HEK293 (cell line): ENCODE results near the gene MGAM2.

Experiments
- CTCF ChIA-PET: fragments of 350-600 bp; formaldehyde crosslinking; extraction: SDS; loops from one replicate; lab custom pipeline; 2021; ENCODE audit warnings: antibody characterized with exemption; lab: Yijun Ruan, JAX
- POLR2A ChIA-PET: fragments of 300-600 bp; formaldehyde crosslinking; extraction: SDS; loops from one replicate; lab custom pipeline; 2020; ENCODE audit warnings: antibody characterized with exemption, inconsistent platforms; lab: Yijun Ruan, JAX
- H3K27ac ChIP-seq: fragments of 200-500 bp; sonication (Bioruptor generic); 2 replicates; pipeline ENCODE4 v1.5.1; 2014; ENCODE audit warnings: low read depth, low read length, control low read depth, inconsistent platforms; ENCODE audit errors: extremely low read depth
- H3K36me3 ChIP-seq, 2 experiments: fragments of 200-500 bp in 1 of 2; sonication (Bioruptor generic) in 1 of 2; 1 replicate in 1 of 2; 2 replicates in 1 of 2; pipeline ENCODE4 v1.5.1; 2014 to 2017; ENCODE audit warnings: inconsistent platforms in 2 of 2, low read length in 2 of 2; ENCODE audit not compliant: control insufficient read depth in 2 of 2, insufficient read depth in 1 of 2
- H3K4me1 ChIP-seq: fragments of 200-500 bp; sonication (Bioruptor generic); 2 replicates; pipeline ENCODE4 v1.5.1; 2014; ENCODE audit warnings: mild to moderate bottlenecking, low read length, inconsistent platforms; ENCODE audit not compliant: control insufficient read depth, insufficient read depth
- H3K4me3 ChIP-seq: 2 replicates; pipeline ENCODE4 v1.5.1; 2011; ENCODE audit warnings: low read depth, mild to moderate bottlenecking, control low read depth, low read length, moderate library complexity
- H3K9me3 ChIP-seq: fragments of 200-500 bp; sonication (Bioruptor generic); 2 replicates; pipeline ENCODE4 v1.5.1; 2014; ENCODE audit warnings: low read depth, low read length, inconsistent platforms; ENCODE audit not compliant: control insufficient read depth, insufficient read depth
- GLIS1 ChIP-seq: fragments of 450-650 bp; formaldehyde crosslinking; IDR thresholded peaks from 2 replicates; pipeline ENCODE4 v1.5.1; 2016; ENCODE audit warnings: missing biosample characterization, missing genetic modification characterization
- KLF1 ChIP-seq: fragments of 450-650 bp; formaldehyde crosslinking; IDR thresholded peaks from 2 replicates; pipeline ENCODE4 v1.5.1; 2016; ENCODE audit warnings: missing biosample characterization, missing genetic modification characterization
- PRDM1 ChIP-seq: fragments of 450-650 bp; formaldehyde crosslinking; IDR thresholded peaks from 2 replicates; pipeline ENCODE4; 2016; ENCODE audit warnings: missing biosample characterization, missing genetic modification characterization
- SETDB1 ChIP-seq: IDR thresholded peaks from one replicate; pipeline ENCODE4 v1.6.1; 2017; ENCODE audit warnings: mild to moderate bottlenecking, low read length, moderate library complexity, mixed read lengths; ENCODE audit not compliant: insufficient read length
- YY2 ChIP-seq: fragments of 450-650 bp; formaldehyde crosslinking; IDR thresholded peaks from 2 replicates; pipeline ENCODE4 v1.5.1; 2016; ENCODE audit warnings: missing biosample characterization, missing genetic modification characterization
- ZBTB1 ChIP-seq: fragments of 450-650 bp; formaldehyde crosslinking; IDR thresholded peaks from 2 replicates; pipeline ENCODE4 v1.5.1; 2016; ENCODE audit warnings: missing biosample characterization, missing genetic modification characterization
- ZBTB48 ChIP-seq: fragments of 450-650 bp; formaldehyde crosslinking; IDR thresholded peaks from 2 replicates; pipeline ENCODE4 v1.5.1; 2016; ENCODE audit warnings: missing biosample characterization, missing genetic modification characterization
- ZFHX2 ChIP-seq: fragments of 450-650 bp; formaldehyde crosslinking; conservative IDR thresholded peaks from 2 replicates; pipeline ENCODE4 v1.5.1; 2016; ENCODE audit warnings: missing biosample characterization, missing genetic modification characterization
- ZNF138 ChIP-seq: fragments of 450-650 bp; formaldehyde crosslinking; IDR thresholded peaks from 2 replicates; pipeline ENCODE4 v1.5.1; 2016; ENCODE audit warnings: missing biosample characterization, missing genetic modification characterization, borderline replicate concordance
- ZNF211 ChIP-seq: fragments of 450-650 bp; formaldehyde crosslinking; IDR thresholded peaks from 2 replicates; pipeline ENCODE4 v1.5.1; 2016; ENCODE audit warnings: low read depth, missing biosample characterization, missing genetic modification characterization
- ZNF214 ChIP-seq: fragments of 450-650 bp; formaldehyde crosslinking; IDR thresholded peaks from 2 replicates; pipeline ENCODE4 v1.5.1; 2017; ENCODE audit warnings: missing biosample characterization, mild to moderate bottlenecking, missing genetic modification characterization, borderline replicate concordance
- ZNF274 ChIP-seq, 2 experiments: fragments of 200-500 bp in 1 of 2; fragments of 450-650 bp in 1 of 2; sonication (Bioruptor generic) in 1 of 2; formaldehyde crosslinking in 1 of 2; IDR thresholded peaks; 2 replicates each; pipeline versions ENCODE4 v1.5.1 to v1.6.1; 2014 to 2016; ENCODE audit warnings: borderline replicate concordance in 1 of 2, inconsistent platforms in 1 of 2, low read length in 1 of 2, missing biosample characterization in 1 of 2, missing genetic modification characterization in 1 of 2
- ZNF292 ChIP-seq: fragments of 450-650 bp; formaldehyde crosslinking; IDR thresholded peaks from 2 replicates; pipeline ENCODE4 v1.5.1; 2016; ENCODE audit warnings: low read depth, missing biosample characterization, missing genetic modification characterization, borderline replicate concordance
- ZNF335 ChIP-seq: fragments of 450-650 bp; formaldehyde crosslinking; conservative IDR thresholded peaks from 2 replicates; pipeline ENCODE4 v1.5.1; 2016; ENCODE audit warnings: missing biosample characterization, missing genetic modification characterization
- ZNF366 ChIP-seq: fragments of 450-650 bp; formaldehyde crosslinking; conservative IDR thresholded peaks from 2 replicates; pipeline ENCODE4 v1.5.1; 2016; ENCODE audit warnings: missing biosample characterization, missing genetic modification characterization
- ZNF596 ChIP-seq: fragments of 450-650 bp; IDR thresholded peaks from 2 replicates; pipeline ENCODE4 v1.5.0; 2018; ENCODE audit warnings: missing biosample characterization, mild to moderate bottlenecking, missing genetic modification characterization, moderate library complexity
- ZNF623 ChIP-seq: fragments of 450-650 bp; formaldehyde crosslinking; IDR thresholded peaks from 2 replicates; pipeline ENCODE4 v1.5.1; 2016; ENCODE audit warnings: missing biosample characterization, missing genetic modification characterization
- ZNF791 ChIP-seq: fragments of 450-650 bp; formaldehyde crosslinking; IDR thresholded peaks from 2 replicates; pipeline ENCODE4 v1.5.1; 2016; ENCODE audit warnings: missing biosample characterization, missing genetic modification characterization
- TF ChIP-seq, protein P1 (sequence below): fragments of 450-650 bp; formaldehyde crosslinking; IDR thresholded peaks from 2 replicates; pipeline ENCODE4 v1.5.1; 2016; ENCODE audit warnings: missing biosample characterization, missing genetic modification characterization
- TF ChIP-seq, protein P2 (sequence below): fragments of 450-650 bp; formaldehyde crosslinking; IDR thresholded peaks from 2 replicates; pipeline ENCODE4 v1.5.1; 2016; ENCODE audit warnings: missing biosample characterization, missing genetic modification characterization
- TF ChIP-seq, protein P3 (sequence below): fragments of 450-650 bp; formaldehyde crosslinking; IDR thresholded peaks from 2 replicates; pipeline ENCODE4 v1.5.1; 2016; ENCODE audit warnings: missing biosample characterization, missing genetic modification characterization
- TF ChIP-seq, protein P4 (sequence below): fragments of 450-650 bp; formaldehyde crosslinking; IDR thresholded peaks from 2 replicates; pipeline ENCODE4 v1.5.1; 2017; ENCODE audit warnings: missing biosample characterization, missing genetic modification characterization
- TF ChIP-seq, protein P5 (sequence below): fragments of 450-650 bp; formaldehyde crosslinking; IDR thresholded peaks from 2 replicates; pipeline ENCODE4 v1.5.1; 2016; ENCODE audit warnings: missing biosample characterization, missing genetic modification characterization
- TF ChIP-seq, protein P6 (sequence below): fragments of 450-650 bp; formaldehyde crosslinking; IDR thresholded peaks from 2 replicates; pipeline ENCODE4 v1.5.1; 2016; ENCODE audit warnings: missing biosample characterization, missing genetic modification characterization

Gene MGAM2

DNA sequence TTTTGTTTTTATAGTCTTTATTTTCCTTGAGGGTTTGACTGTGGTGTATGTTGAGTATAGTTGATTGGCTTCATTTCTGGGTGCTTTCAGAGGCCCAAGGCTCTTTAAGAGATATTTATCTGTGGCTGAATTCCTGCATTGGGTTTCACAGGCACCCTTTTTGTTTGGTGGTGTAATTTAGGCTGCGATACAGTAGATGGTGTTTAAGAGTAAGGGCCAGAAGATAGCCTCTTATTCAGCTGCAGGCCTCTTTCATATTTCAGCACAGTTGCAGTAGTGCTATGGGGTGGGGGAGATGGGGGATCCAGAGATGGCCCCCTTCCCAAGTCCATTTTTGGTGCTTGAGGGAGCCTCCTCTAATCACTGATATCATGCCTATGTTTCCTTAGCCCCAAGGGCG, 69.7 kb downstream of the MGAM2 start:
- no peaks in the 10 kb centered on the region for H3K9me3 ChIP-seq
- ChIA-PET POLR2A (no interaction called here), CTCF (interaction anchor here (1.8 kb wide), 1 partner anchor 207 kb away, joined by 5 read pairs; no protein-coding TSS in a partner anchor)
- no peak overlapping the region for H3K27ac ChIP-seq
- TF ChIP-seq ZNF274 (IDR thresholded peaks at IDR 0.05; ENCODE audit: low read length) (no peak), ZNF274 (tag by site-specific recombination; IDR thresholded peaks at IDR 0.05; ENCODE audit: borderline replicate concordance) (no peak), YY2 (tag by site-specific recombination) (no peak), ZNF791 (tag by site-specific recombination) (no peak), KLF1 (no peak), ZNF596 (tag by site-specific recombination) (no peak), ZNF138 (no peak), ZFHX2 (tag by site-specific recombination) (no peak), ZBTB1 (no peak)
- TF ChIP-seq, protein P1, sequence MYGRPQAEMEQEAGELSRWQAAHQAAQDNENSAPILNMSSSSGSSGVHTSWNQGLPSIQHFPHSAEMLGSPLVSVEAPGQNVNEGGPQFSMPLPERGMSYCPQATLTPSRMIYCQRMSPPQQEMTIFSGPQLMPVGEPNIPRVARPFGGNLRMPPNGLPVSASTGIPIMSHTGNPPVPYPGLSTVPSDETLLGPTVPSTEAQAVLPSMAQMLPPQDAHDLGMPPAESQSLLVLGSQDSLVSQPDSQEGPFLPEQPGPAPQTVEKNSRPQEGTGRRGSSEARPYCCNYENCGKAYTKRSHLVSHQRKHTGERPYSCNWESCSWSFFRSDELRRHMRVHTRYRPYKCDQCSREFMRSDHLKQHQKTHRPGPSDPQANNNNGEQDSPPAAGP (tag by site-specific recombination) = no peak
- TF ChIP-seq, protein P2, sequence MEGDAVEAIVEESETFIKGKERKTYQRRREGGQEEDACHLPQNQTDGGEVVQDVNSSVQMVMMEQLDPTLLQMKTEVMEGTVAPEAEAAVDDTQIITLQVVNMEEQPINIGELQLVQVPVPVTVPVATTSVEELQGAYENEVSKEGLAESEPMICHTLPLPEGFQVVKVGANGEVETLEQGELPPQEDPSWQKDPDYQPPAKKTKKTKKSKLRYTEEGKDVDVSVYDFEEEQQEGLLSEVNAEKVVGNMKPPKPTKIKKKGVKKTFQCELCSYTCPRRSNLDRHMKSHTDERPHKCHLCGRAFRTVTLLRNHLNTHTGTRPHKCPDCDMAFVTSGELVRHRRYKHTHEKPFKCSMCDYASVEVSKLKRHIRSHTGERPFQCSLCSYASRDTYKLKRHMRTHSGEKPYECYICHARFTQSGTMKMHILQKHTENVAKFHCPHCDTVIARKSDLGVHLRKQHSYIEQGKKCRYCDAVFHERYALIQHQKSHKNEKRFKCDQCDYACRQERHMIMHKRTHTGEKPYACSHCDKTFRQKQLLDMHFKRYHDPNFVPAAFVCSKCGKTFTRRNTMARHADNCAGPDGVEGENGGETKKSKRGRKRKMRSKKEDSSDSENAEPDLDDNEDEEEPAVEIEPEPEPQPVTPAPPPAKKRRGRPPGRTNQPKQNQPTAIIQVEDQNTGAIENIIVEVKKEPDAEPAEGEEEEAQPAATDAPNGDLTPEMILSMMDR = no peak
- TF ChIP-seq, protein P3, sequence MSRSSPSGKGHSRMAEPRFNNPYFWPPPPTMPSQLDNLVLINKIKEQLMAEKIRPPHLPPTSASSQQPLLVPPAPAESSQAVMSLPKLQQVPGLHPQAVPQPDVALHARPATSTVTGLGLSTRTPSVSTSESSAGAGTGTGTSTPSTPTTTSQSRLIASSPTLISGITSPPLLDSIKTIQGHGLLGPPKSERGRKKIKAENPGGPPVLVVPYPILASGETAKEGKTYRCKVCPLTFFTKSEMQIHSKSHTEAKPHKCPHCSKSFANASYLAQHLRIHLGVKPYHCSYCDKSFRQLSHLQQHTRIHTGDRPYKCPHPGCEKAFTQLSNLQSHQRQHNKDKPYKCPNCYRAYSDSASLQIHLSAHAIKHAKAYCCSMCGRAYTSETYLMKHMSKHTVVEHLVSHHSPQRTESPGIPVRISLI (tag by site-specific recombination) = no peak
- TF ChIP-seq, protein P4, sequence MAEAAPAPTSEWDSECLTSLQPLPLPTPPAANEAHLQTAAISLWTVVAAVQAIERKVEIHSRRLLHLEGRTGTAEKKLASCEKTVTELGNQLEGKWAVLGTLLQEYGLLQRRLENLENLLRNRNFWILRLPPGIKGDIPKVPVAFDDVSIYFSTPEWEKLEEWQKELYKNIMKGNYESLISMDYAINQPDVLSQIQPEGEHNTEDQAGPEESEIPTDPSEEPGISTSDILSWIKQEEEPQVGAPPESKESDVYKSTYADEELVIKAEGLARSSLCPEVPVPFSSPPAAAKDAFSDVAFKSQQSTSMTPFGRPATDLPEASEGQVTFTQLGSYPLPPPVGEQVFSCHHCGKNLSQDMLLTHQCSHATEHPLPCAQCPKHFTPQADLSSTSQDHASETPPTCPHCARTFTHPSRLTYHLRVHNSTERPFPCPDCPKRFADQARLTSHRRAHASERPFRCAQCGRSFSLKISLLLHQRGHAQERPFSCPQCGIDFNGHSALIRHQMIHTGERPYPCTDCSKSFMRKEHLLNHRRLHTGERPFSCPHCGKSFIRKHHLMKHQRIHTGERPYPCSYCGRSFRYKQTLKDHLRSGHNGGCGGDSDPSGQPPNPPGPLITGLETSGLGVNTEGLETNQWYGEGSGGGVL = no peak
- H3K36me3 ChIP-seq = no peaks in the 10 kb centered on the region
- H3K4me3 ChIP-seq = no peak overlapping the region
- H3K4me1 ChIP-seq = no peaks in the 10 kb centered on the region

DNA sequence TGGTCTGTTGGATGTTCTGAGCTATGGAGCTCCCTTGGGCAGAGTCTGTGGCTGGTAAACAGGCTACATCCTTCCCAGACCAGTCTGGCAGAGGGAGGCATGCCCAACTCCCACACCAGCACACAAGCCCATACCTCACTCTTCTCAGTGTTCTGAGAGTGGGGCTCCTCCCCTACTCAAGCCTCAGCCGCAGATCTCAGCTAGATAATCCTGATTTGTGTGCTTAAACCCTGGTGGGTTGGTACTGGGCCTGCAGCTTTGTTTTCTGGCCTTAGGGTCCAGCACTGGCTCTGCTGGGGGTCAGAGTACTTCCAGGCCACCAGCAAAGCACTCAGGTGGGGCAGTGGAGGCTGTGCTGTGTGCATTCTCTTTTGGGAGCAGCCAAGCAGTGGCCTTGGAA, 70.4 kb downstream of the MGAM2 start:
- TF ChIP-seq ZNF623 (tag by site-specific recombination) = no peak
- peak; percentile 40; the same call in 1 of the 2 replicates for TF ChIP-seq GLIS1
- ChIA-PET CTCF (interaction anchor here (1.8 kb wide), 1 partner anchor 207 kb away, joined by 5 read pairs; no protein-coding TSS in a partner anchor), POLR2A (no interaction called here)
- no peaks in the 10 kb centered on the region for H3K9me3 ChIP-seq
- no peak overlapping the region for H3K4me3 ChIP-seq
- H3K4me1 ChIP-seq = no peaks in the 10 kb centered on the region
- no peak overlapping the region for H3K27ac ChIP-seq
- no peaks in the 10 kb centered on the region for H3K36me3 ChIP-seq

DNA sequence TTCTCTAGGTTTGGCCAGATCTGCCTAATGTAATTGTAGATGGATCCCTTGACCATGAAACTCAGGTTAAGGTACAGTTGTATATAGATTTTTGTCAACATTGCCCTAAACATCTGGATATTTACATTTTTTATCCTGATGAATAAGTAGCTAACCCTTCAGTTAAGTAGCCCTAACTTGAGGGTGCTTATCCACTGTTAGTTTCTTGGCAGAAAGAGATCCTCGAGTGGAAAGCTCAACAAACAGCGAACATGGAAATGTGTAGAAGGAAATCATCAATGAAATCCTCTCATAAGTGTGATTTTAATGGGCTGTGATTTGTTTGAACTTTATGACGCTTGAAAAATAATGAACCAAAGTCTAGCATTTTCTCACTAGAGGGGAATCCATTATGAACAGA, 73.6 kb downstream of the MGAM2 start:
- no peak overlapping the region for H3K4me3 ChIP-seq
- ChIA-PET CTCF (interaction anchor here (0.6 to 3.8 kb wide), 2 partner anchors 207 to 210 kb away, joined by 3 to 37 read pairs; partner anchors contain the start of gene TAS2R38), POLR2A (interaction anchor here (0.7 kb wide), 1 partner anchor 9 kb away, joined by 3 read pairs; no protein-coding TSS in a partner anchor)
- H3K9me3 ChIP-seq = no peaks in the 10 kb centered on the region
- no peak overlapping the region for H3K27ac ChIP-seq
- no peaks in the 10 kb centered on the region for H3K4me1 ChIP-seq
- H3K36me3 ChIP-seq = no peaks in the 10 kb centered on the region
- TF ChIP-seq ZNF292 (tag by site-specific recombination) (no peak), ZBTB48 (tag by site-specific recombination) (no peak), PRDM1 (no peak), ZNF211 (tag by site-specific recombination) (no peak), ZNF366 (no peak), SETDB1 (no peak), ZNF214 (tag by site-specific recombination) (no peak), ZNF335 (no peak)
- TF ChIP-seq, protein P5, sequence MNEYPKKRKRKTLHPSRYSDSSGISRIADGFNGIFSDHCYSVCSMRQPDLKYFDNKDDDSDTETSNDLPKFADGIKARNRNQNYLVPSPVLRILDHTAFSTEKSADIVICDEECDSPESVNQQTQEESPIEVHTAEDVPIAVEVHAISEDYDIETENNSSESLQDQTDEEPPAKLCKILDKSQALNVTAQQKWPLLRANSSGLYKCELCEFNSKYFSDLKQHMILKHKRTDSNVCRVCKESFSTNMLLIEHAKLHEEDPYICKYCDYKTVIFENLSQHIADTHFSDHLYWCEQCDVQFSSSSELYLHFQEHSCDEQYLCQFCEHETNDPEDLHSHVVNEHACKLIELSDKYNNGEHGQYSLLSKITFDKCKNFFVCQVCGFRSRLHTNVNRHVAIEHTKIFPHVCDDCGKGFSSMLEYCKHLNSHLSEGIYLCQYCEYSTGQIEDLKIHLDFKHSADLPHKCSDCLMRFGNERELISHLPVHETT (tag by site-specific recombination) = no peak
- TF ChIP-seq, protein P6, sequence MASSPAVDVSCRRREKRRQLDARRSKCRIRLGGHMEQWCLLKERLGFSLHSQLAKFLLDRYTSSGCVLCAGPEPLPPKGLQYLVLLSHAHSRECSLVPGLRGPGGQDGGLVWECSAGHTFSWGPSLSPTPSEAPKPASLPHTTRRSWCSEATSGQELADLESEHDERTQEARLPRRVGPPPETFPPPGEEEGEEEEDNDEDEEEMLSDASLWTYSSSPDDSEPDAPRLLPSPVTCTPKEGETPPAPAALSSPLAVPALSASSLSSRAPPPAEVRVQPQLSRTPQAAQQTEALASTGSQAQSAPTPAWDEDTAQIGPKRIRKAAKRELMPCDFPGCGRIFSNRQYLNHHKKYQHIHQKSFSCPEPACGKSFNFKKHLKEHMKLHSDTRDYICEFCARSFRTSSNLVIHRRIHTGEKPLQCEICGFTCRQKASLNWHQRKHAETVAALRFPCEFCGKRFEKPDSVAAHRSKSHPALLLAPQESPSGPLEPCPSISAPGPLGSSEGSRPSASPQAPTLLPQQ = no peak
